ENCODE measurements around the gene ZNF654. TPM values are rescaled to one million over a fixed set of nuclear protein-coding genes. Genes with fewer than 3 reads are reported as not detected.

Gene ZNF654
- total RNA-seq, 1 donor from 2014 or later, result 19.5 TPM

GRCh38 chr3:88092270-88092669 is 33.2 kb downstream of the ZNF654 start:
- no peaks in the 10 kb centered on the region for H3K9me3 Mint-ChIP-seq (ENCODE audit: unreplicated experiment)
- H3K36me3 Mint-ChIP-seq (ENCODE audit: low read depth, unreplicated experiment), result peaks cover 14% of the 10 kb centered on the region
- no peak for TF ChIP-seq CTCF (IDR thresholded peaks at IDR 0.05; ENCODE audit: unreplicated experiment)
- no peaks in the 10 kb centered on the region for H3K4me1 Mint-ChIP-seq (ENCODE audit: unreplicated experiment)
- H3K4me3 Mint-ChIP-seq (ENCODE audit: unreplicated experiment), result no peak overlapping the region
- no peak overlapping the region for H3K27ac Mint-ChIP-seq (ENCODE audit: unreplicated experiment)
- H3K27me3 Mint-ChIP-seq (ENCODE audit: unreplicated experiment), result no peaks in the 10 kb centered on the region
- DNase-seq (ENCODE audit: low spot score), result no peak

DNA sequence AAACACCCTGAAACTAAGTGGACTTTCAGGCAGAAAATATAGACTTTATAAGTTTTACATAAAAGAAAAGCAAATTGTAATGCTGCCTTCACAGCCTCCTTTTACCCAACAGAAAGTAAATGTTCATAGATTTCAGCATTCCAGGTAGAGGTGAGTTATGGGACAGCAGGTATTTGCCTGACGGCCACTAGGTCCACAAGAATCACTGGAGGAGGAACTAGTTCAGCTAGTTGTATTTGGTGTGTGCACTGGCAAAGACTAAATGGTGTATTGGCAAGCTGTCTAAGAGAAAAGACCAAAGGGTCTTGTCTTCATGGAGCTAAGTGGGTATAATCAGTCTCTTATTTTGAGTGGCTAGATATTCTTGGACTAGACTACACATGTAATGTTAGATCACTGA is 34.2 kb downstream of the ZNF654 start:
- peaks cover 1% of the 10 kb centered on the region for H3K27me3 Mint-ChIP-seq (ENCODE audit: unreplicated experiment)
- TF ChIP-seq CTCF (IDR thresholded peaks at IDR 0.05; ENCODE audit: unreplicated experiment), result no peak
- H3K9me3 Mint-ChIP-seq (ENCODE audit: unreplicated experiment), result no peaks in the 10 kb centered on the region
- H3K4me1 Mint-ChIP-seq (ENCODE audit: unreplicated experiment), result no peaks in the 10 kb centered on the region
- DNase-seq (ENCODE audit: low spot score), result no peak
- H3K4me3 Mint-ChIP-seq (ENCODE audit: unreplicated experiment), result no peak overlapping the region
- H3K36me3 Mint-ChIP-seq (ENCODE audit: low read depth, unreplicated experiment), result peaks cover 23% of the 10 kb centered on the region
- no peak overlapping the region for H3K27ac Mint-ChIP-seq (ENCODE audit: unreplicated experiment)

- H3K36me3 Mint-ChIP-seq (ENCODE audit: low read depth, unreplicated experiment), result peaks cover 15% of the 10 kb centered on the region
- TF ChIP-seq CTCF (IDR thresholded peaks at IDR 0.05; ENCODE audit: unreplicated experiment), result no peak
- no peak overlapping the region for H3K4me3 Mint-ChIP-seq (ENCODE audit: unreplicated experiment)
- H3K4me1 Mint-ChIP-seq (ENCODE audit: unreplicated experiment), result no peaks in the 10 kb centered on the region
- no peaks in the 10 kb centered on the region for H3K9me3 Mint-ChIP-seq (ENCODE audit: unreplicated experiment)
- peaks cover 1% of the 10 kb centered on the region for H3K27me3 Mint-ChIP-seq (ENCODE audit: unreplicated experiment)
- no peak for DNase-seq (ENCODE audit: low spot score)
- no peak overlapping the region for H3K27ac Mint-ChIP-seq (ENCODE audit: unreplicated experiment)
Observed at GRCh38 chr3:88101142-88101541, 42.1 kb downstream of the ZNF654 start.

GRCh38 chr3:88105325-88105724 is 46.3 kb downstream of the ZNF654 start:
- no peak overlapping the region for H3K4me3 Mint-ChIP-seq (ENCODE audit: unreplicated experiment)
- TF ChIP-seq CTCF (IDR thresholded peaks at IDR 0.05; ENCODE audit: unreplicated experiment), result no peak
- H3K4me1 Mint-ChIP-seq (ENCODE audit: unreplicated experiment), result no peaks in the 10 kb centered on the region
- no peaks in the 10 kb centered on the region for H3K36me3 Mint-ChIP-seq (ENCODE audit: low read depth, unreplicated experiment)
- no peaks in the 10 kb centered on the region for H3K27me3 Mint-ChIP-seq (ENCODE audit: unreplicated experiment)
- H3K9me3 Mint-ChIP-seq (ENCODE audit: unreplicated experiment), result no peaks in the 10 kb centered on the region
- H3K27ac Mint-ChIP-seq (ENCODE audit: unreplicated experiment), result no peak overlapping the region
- no peak for DNase-seq (ENCODE audit: low spot score)

GRCh38 chr3:88112289-88112688 is 53.2 kb downstream of the ZNF654 start:
- peaks cover 7% of the 10 kb centered on the region for H3K36me3 Mint-ChIP-seq (ENCODE audit: low read depth, unreplicated experiment)
- no peaks in the 10 kb centered on the region for H3K27me3 Mint-ChIP-seq (ENCODE audit: unreplicated experiment)
- no peaks in the 10 kb centered on the region for H3K4me1 Mint-ChIP-seq (ENCODE audit: unreplicated experiment)
- H3K4me3 Mint-ChIP-seq (ENCODE audit: unreplicated experiment), result no peak overlapping the region
- H3K9me3 Mint-ChIP-seq (ENCODE audit: unreplicated experiment), result no peaks in the 10 kb centered on the region
- TF ChIP-seq CTCF (IDR thresholded peaks at IDR 0.05; ENCODE audit: unreplicated experiment), result no peak
- no peak for DNase-seq (ENCODE audit: low spot score)
- no peak overlapping the region for H3K27ac Mint-ChIP-seq (ENCODE audit: unreplicated experiment)
